T follicular helper cell (primary cell): ENCODE measurements around the gene HSF2.

Experiments used
- DNase-seq: peaks from one replicate; pipeline ENCODE4 v3.0.0-alpha.2; 2020; ENCODE audit warnings: low read depth

The HSF2 gene

DNA sequence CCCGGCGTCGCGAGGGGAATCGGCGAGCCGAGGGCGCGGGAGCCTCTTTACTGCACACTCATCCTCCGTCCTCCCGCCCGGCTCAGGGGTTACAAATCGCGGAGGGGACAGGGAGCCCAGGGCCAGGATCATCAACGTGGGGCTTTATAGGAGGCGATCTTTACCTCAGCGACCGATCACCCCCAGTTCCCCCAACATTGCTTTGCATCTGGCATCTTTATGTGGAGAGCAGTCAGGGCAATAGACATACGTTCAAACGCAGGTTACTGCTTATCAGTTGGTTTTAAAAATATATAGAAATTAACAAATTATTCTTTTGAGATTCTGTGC is 634 bp downstream of the HSF2 start:
- no peak for DNase-seq

DNA sequence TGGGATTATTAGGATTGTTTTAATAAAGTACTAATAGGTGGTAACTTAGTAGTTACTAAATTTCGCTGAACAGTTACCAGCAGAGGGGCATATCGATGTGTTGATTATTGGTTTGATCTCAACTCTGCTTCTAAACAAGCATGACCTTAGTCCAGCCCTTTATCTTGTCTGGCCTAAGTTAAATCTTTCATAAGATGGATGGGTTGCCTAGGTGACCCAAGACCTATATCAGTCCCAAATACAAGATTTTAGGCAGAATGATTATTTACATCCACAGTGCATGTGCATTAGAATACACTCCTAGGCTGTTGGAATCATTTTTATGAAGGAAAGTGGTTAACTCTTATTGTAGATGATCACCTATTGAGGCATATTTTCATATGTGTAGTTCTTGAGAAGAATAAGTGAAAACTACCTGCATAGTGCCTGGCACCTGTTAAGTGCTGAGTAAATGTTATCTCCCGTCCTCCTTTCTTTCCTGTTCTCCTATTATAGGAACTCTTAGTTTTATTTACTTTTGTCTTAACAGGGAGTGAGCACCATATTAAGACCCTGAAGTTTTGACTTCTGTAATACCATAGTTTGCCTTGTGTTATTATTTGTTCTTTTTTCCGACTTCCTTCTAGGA is 1.1 kb downstream of the HSF2 start:
- DNase-seq = no peak

DNA sequence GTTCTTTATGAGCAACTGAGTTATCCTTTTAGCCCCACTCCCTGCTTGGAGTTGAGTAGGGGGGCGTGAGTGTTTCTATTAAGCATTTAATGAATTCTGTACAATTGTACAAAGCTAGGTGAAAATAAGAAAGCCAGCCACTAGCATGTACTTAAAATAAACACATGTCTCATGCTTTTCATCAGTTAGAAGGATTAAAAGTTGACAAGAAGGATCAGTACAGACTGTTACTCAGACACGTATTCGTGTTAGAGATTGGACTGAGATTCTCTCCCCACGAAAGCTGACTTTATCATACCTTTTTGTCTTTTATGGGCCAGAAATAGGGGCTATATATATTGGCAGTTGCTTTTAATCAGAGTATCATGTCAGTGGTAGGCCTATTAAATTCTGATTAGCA is 1.7 kb downstream of the HSF2 start:
- no peak for DNase-seq

DNA sequence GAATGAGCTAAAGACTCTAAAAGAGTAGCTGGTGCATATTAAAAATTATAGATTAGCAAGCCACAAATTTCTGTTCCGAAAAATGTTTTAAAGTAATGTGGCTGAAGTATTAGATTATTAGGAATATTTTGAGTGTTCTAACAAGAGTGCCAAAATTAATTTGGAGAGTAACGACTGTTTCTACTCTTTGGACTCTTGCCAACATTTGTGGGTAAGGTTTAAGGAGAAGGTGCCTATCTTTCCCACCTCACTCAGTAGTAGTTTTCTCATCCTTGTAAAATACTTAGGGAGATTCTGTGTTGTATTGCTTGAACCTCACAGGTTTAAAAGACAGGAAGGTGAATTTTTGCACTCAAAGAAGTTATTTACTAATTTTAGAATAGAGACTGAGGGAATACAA is 5.0 kb downstream of the HSF2 start:
- no peak for DNase-seq

DNA sequence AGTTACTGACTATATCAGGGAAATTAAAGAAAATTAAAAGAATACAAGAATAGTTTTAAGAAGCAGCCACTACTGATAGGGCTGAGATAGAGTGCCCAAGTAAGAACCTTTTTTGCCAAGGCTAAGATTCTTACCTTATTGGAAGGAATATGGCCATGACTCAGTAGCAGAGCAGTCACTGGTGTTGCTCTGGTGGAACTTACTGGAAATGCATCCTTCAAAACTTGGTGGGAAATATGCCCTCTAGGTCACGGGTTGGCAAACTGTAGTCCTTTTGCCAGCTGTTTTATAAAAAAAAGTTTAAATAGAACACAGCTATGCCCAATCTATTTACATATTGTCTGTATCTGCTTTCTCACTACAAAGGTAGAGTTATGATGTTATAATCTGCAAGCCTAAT is 6.0 kb downstream of the HSF2 start:
- DNase-seq = no peak

GRCh38 chr6:122406187-122406586 is 6.7 kb downstream of the HSF2 start:
- DNase-seq = no peak

DNA sequence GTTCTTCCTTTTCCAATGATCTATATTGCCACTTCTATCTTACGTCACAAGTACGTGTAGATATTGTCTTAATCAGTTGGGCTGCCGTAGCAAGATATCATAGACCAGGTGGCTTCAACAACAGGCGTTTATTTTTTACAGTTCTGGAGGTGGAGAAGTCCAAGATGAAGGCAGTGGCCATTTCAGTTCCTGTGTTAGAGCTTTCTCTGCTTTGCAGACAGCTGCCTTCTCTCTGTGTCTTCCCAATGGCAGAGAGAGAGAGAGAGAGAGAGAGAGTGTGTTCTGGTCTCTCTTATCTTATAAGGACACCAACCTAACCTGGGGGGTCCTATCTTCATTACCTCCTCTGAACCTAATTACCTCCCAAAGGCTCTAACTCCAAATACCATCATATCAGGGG is 8.3 kb downstream of the HSF2 start:
- no peak for DNase-seq

GRCh38 chr6:122408240-122408639 is 8.8 kb downstream of the HSF2 start:
- DNase-seq = no peak

- no peak for DNase-seq
Measured at GRCh38 chr6:122408702-122409458, 9.4 kb downstream of the HSF2 start.

DNA sequence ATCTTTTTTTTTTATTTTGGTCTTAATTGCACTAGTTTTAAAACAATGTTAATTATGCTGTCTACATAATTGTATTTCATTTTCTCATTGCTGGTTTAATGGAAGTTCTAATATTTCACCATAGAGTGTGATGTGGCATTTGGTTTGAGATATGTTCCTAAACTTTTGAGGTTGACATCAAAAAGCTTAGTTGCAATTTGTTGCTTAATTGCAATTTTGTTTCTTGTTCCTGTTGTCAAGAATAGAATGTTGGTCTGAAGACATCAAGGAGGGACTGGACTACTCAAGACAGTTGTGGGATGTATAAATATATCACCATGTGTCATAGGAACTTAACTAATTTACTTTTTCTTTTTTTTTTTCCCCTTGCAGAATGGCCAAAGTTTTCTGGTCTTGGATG is 12.5 kb downstream of the HSF2 start:
- no peak for DNase-seq

- DNase-seq = no peak
Measured at GRCh38 chr6:122416825-122417224, 17.4 kb downstream of the HSF2 start.

GRCh38 chr6:122422003-122422402 is 22.6 kb downstream of the HSF2 start:
- no peak for DNase-seq

DNA sequence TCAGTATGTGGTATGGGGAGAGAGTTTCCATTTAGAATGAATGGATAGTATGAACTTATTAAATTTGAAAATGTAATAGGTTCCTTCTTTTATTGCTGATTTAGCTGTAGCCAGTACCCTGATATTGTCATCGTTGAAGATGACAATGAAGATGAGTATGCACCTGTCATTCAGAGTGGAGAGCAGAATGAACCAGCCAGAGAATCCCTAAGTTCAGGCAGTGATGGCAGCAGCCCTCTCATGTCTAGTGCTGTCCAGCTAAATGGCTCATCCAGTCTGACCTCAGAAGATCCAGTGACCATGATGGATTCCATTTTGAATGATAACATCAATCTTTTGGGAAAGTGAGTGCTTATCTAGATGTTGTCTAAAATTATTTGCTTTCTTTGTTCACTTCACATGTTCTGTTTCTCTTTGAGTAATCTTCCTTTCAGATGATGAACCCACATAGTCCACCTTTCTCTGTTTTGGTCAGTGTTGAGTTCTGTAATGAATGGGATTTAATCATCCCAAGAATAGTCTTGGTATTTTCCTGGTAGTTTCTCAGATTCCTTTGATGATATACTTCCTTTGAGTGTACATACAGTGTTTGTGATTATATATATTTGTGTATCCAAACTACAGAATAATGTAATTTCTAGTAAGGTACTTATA is 23.3 kb downstream of the HSF2 start:
- DNase-seq = no peak

DNA sequence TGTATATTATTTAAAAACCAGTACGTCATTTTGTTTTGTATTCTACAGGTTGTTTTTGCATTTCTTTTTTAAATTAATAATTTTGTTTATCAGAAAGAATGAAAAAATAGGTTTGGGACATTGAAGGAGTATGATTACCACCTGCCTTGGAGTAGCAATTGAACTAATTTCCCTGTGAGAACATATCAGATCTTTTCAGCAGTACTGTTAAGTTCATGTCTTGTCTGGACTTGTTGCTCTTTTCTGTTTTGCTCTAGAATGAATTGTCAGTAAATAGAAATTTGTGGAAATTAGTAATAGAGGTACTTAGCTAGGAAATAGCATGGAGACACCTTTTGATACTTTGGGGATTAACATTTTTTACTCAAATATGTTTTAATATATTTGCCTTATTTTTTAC is 24.3 kb downstream of the HSF2 start:
- DNase-seq = no peak

DNA sequence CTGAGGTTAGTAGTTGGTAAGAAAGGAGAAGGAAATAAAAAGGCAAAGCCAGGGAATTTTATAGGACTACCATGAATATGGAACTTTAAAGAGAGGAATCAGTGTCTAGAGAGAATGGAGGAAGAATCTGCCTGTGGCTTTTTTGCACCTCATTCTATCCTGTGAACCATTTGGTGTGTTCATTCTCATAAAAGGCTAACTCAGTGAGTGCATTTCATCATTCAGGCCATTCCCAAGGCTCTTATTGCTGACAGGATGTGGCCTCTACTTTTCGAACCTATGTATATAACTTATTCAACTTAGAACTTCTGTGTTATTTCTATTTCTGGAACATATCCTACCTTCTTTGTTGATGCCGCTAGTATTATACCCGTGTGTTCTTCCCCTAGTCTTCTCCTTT is 27.1 kb downstream of the HSF2 start:
- no peak for DNase-seq

- no peak for DNase-seq
Measured at GRCh38 chr6:122428781-122429180, 29.3 kb downstream of the HSF2 start.

GRCh38 chr6:122429323-122429722 is 29.9 kb downstream of the HSF2 start:
- no peak for DNase-seq

GRCh38 chr6:122431780-122432179 is 32.3 kb downstream of the HSF2 start:
- DNase-seq = no peak

GRCh38 chr6:122432816-122433215 is 33.4 kb downstream of the HSF2 start:
- DNase-seq = no peak

GRCh38 chr6:122438975-122439374 is 39.5 kb downstream of the HSF2 start:
- DNase-seq = no peak

GRCh38 chr6:122445274-122445673 is 45.8 kb downstream of the HSF2 start:
- DNase-seq = no peak

- DNase-seq = no peak
Measured at GRCh38 chr6:122449069-122449468, 49.6 kb downstream of the HSF2 start.

GRCh38 chr6:122452509-122452908 is 53.1 kb downstream of the HSF2 start:
- no peak for DNase-seq

- no peak for DNase-seq
Measured at GRCh38 chr6:122454673-122455072, 55.2 kb downstream of the HSF2 start.
